Measurements from ENCODE around the gene GLUL.
"Not testable (repeated sequence)": the region's sequence is repeated elsewhere in the genome, so short reads cannot be mapped to it uniquely, and the experiment has no call there.

GLUL gene

DNA sequence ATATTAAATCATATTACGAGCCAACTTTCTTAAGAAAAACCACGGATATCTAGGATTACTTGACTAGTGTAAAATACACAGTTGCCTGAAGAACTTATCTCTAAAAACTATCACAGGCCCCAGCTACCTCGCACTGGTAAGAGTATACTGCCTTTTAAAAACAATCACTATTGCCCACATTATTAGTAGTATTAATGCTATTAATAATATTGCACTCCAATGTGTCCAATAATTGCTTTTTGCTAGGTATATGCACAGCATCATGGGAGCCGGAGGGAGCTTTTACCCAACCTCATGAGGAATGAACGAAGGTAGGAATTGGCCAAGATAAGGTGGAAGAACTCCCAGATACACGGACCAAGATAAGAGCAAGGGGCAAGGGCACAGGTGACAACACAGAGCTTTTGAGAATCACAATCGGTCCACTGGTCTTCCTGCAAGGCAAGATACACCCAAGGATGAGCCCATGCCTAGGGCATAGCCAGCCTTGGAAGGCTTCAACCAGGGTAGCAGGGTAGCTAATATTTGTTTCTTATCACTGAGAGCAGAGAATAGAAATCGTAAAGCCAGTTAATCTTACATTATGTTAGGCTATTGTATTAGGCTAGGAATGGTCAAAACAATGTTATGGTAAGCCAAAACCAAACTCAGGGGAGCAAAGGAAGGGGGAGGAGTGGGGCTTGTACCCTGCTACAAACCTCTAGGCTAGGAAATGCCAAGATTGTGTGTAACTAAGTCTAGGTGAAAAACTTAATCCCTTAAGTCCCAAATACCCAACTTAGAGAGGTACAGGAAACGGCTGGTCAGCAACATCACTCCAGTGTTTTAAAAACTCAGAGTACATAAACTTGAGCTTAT is 9.4 kb downstream of the GLUL start:
- peak overlapping the region; percentile 1 for H3K9ac ChIP-seq (ENCODE audit: low read length)
- no peak overlapping the region for H3K4me3 ChIP-seq (ENCODE audit: low read length)
- peaks cover 26% of the 10 kb centered on the region for H3K4me1 ChIP-seq (ENCODE audit: control insufficient read depth, insufficient read depth, low read length)
- no peaks in the 10 kb centered on the region for H3K9me3 ChIP-seq (ENCODE audit: control insufficient read depth, low read length)
- DNase-seq (ENCODE audit: low read depth), result peak; percentile 20
- H3K27me3 ChIP-seq (replicated peaks; ENCODE audit: control insufficient read depth, insufficient read depth, low read length), result no peaks in the 10 kb centered on the region
- peaks cover 61% of the 10 kb centered on the region for H3K36me3 ChIP-seq (ENCODE audit: control insufficient read depth, insufficient read depth, low read length, severe bottlenecking)

GRCh38 chr1:182380199-182380598 is 11.4 kb downstream of the GLUL start:
- Histone ChIP-seq H3K36me3 (ENCODE audit: control insufficient read depth, insufficient read depth, low read length, severe bottlenecking) (peaks cover 41% of the 10 kb centered on the region), H3K9me3 (ENCODE audit: control insufficient read depth, low read length) (no peaks in the 10 kb centered on the region), H3K4me3 (ENCODE audit: low read length) (no peak overlapping the region), H3K9ac (ENCODE audit: low read length) (no peak overlapping the region), H3K4me1 (ENCODE audit: control insufficient read depth, insufficient read depth, low read length) (peaks cover 7% of the 10 kb centered on the region), H3K27me3 (replicated peaks; ENCODE audit: control insufficient read depth, insufficient read depth, low read length) (no peaks in the 10 kb centered on the region)
- DNase-seq (ENCODE audit: low read depth), result no peak

GRCh38 chr1:182379781-182380180 is 11.8 kb downstream of the GLUL start:
- DNase-seq (ENCODE audit: low read depth); H3K9me3 ChIP-seq (ENCODE audit: control insufficient read depth, low read length); H3K4me3 ChIP-seq (ENCODE audit: low read length); H3K27me3 ChIP-seq (replicated peaks; ENCODE audit: control insufficient read depth, insufficient read depth, low read length); H3K4me1 ChIP-seq (ENCODE audit: control insufficient read depth, insufficient read depth, low read length); H3K9ac ChIP-seq (ENCODE audit: low read length): not testable (repeated sequence)
- H3K36me3 ChIP-seq (ENCODE audit: control insufficient read depth, insufficient read depth, low read length, severe bottlenecking), result peaks cover 36% of the 10 kb centered on the region

DNA sequence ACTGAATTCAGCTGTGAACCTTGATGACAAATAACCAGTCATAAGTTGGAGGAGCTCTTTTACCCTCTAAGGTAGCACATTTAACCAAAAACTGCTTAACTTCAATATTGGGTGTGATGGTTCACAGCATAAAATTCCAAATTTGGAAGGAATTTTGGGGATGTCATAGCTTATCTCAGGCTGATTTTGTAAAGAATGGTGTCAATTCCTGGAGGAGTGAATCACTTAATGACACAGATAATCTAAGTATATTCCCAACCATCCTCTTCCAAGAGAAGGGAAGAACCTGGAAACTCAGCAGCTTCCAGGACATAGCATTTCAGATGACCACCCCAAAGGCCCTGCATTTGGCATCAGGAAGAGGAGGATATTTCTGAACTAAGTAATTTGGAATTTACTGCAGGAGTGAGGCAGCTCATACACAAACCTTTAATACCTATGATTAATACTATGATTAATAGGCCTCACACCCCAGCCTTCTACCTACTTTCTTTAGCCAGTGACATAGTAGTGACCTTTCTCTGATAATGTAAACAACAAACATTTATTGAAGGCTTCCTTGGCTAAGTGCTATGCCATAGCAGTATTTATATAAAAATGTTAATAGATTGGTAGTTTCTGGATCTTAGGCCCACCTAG is 14.5 kb downstream of the GLUL start:
- Histone ChIP-seq H3K27me3 (replicated peaks; ENCODE audit: control insufficient read depth, insufficient read depth, low read length) (no peaks in the 10 kb centered on the region), H3K4me3 (ENCODE audit: low read length) (no peak overlapping the region), H3K9me3 (ENCODE audit: control insufficient read depth, low read length) (no peaks in the 10 kb centered on the region), H3K9ac (ENCODE audit: low read length) (no peak overlapping the region), H3K4me1 (ENCODE audit: control insufficient read depth, insufficient read depth, low read length) (peaks cover 7% of the 10 kb centered on the region), H3K36me3 (ENCODE audit: control insufficient read depth, insufficient read depth, low read length, severe bottlenecking) (peaks cover 9% of the 10 kb centered on the region)
- DNase-seq (ENCODE audit: low read depth), result no peak

DNA sequence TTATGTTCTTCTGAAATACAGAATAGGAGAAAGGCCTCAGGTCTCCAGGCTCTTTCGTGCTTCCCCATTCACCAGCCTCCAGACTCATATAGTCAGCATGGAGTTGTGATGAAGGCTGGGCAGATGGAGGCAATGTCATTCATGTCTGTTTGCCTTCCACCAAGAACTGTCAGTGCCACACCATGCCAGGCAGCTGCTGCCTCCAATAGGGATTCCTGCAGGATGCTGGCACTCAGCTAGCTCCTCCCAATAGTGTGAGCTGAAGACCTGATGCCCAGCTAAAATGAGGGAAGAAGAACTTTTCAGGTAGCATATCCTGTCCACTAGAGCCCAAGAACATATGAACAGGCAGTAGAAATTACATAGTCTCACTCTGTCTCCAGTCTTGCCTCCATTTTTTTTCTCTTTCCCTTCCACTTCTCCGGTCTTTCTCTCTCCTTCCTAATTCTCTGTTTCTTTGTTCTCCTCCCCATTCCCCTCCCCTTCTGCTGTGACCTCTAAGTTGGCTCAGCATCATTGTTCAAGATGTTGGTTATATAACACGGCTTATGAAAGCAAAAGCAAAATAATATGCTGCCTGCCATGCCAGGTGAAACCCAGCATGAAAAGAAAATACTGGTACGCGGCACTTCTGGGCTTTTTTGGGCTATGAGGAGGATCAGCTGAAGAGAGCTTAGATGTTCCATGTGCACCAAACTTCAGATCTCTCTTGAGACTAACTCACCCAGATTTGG is 17.3 kb downstream of the GLUL start:
- Histone ChIP-seq H3K9ac (ENCODE audit: low read length) (no peak overlapping the region), H3K4me3 (ENCODE audit: low read length) (no peak overlapping the region), H3K9me3 (ENCODE audit: control insufficient read depth, low read length) (no peaks in the 10 kb centered on the region), H3K36me3 (ENCODE audit: control insufficient read depth, insufficient read depth, low read length, severe bottlenecking) (no peaks in the 10 kb centered on the region), H3K4me1 (ENCODE audit: control insufficient read depth, insufficient read depth, low read length) (peaks cover 3% of the 10 kb centered on the region), H3K27me3 (replicated peaks; ENCODE audit: control insufficient read depth, insufficient read depth, low read length) (no peaks in the 10 kb centered on the region)
- no peak for DNase-seq (ENCODE audit: low read depth)

GRCh38 chr1:182370532-182370931 is 21.1 kb downstream of the GLUL start:
- H3K27me3 ChIP-seq (replicated peaks; ENCODE audit: control insufficient read depth, insufficient read depth, low read length), result no peaks in the 10 kb centered on the region
- no peaks in the 10 kb centered on the region for H3K4me1 ChIP-seq (ENCODE audit: control insufficient read depth, insufficient read depth, low read length)
- no peaks in the 10 kb centered on the region for H3K9me3 ChIP-seq (ENCODE audit: control insufficient read depth, low read length)
- DNase-seq (ENCODE audit: low read depth), result no peak
- no peak overlapping the region for H3K4me3 ChIP-seq (ENCODE audit: low read length)
- no peaks in the 10 kb centered on the region for H3K36me3 ChIP-seq (ENCODE audit: control insufficient read depth, insufficient read depth, low read length, severe bottlenecking)
- no peak overlapping the region for H3K9ac ChIP-seq (ENCODE audit: low read length)

GRCh38 chr1:182368903-182369302 is 22.7 kb downstream of the GLUL start:
- no peak overlapping the region for H3K9ac ChIP-seq (ENCODE audit: low read length)
- no peaks in the 10 kb centered on the region for H3K36me3 ChIP-seq (ENCODE audit: control insufficient read depth, insufficient read depth, low read length, severe bottlenecking)
- H3K9me3 ChIP-seq (ENCODE audit: control insufficient read depth, low read length), result no peaks in the 10 kb centered on the region
- no peaks in the 10 kb centered on the region for H3K4me1 ChIP-seq (ENCODE audit: control insufficient read depth, insufficient read depth, low read length)
- no peak overlapping the region for H3K4me3 ChIP-seq (ENCODE audit: low read length)
- DNase-seq (ENCODE audit: low read depth), result no peak
- H3K27me3 ChIP-seq (replicated peaks; ENCODE audit: control insufficient read depth, insufficient read depth, low read length), result no peaks in the 10 kb centered on the region

DNA sequence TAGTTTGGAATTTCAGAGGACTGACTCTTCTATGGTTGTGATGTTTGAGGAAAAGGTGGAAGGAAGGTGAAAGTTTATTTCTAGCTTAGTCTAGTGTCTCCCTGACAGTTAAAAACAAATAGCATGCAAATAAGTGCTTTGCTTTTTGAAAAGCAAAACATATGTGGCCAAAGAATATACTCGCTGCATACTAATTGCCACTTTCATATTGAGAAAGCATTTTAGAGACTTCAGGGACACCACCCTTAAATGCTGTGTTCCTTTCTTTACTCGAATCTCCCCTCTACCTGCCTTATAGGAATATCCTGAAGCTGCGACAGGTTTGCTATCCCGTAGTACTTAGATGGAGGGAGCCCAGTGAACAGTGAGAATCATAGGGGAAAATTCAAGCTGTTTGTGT is 23.2 kb downstream of the GLUL start:
- H3K27me3 ChIP-seq (replicated peaks; ENCODE audit: control insufficient read depth, insufficient read depth, low read length), result no peaks in the 10 kb centered on the region
- DNase-seq (ENCODE audit: low read depth), result no peak
- no peaks in the 10 kb centered on the region for H3K9me3 ChIP-seq (ENCODE audit: control insufficient read depth, low read length)
- no peak overlapping the region for H3K4me3 ChIP-seq (ENCODE audit: low read length)
- no peaks in the 10 kb centered on the region for H3K4me1 ChIP-seq (ENCODE audit: control insufficient read depth, insufficient read depth, low read length)
- no peak overlapping the region for H3K9ac ChIP-seq (ENCODE audit: low read length)
- no peaks in the 10 kb centered on the region for H3K36me3 ChIP-seq (ENCODE audit: control insufficient read depth, insufficient read depth, low read length, severe bottlenecking)

- no peak overlapping the region for H3K4me3 ChIP-seq (ENCODE audit: low read length)
- H3K4me1 ChIP-seq (ENCODE audit: control insufficient read depth, insufficient read depth, low read length), result no peaks in the 10 kb centered on the region
- DNase-seq (ENCODE audit: low read depth), result no peak
- H3K9me3 ChIP-seq (ENCODE audit: control insufficient read depth, low read length), result no peaks in the 10 kb centered on the region
- H3K36me3 ChIP-seq (ENCODE audit: control insufficient read depth, insufficient read depth, low read length, severe bottlenecking), result no peaks in the 10 kb centered on the region
- H3K27me3 ChIP-seq (replicated peaks; ENCODE audit: control insufficient read depth, insufficient read depth, low read length), result no peaks in the 10 kb centered on the region
- H3K9ac ChIP-seq (ENCODE audit: low read length), result no peak overlapping the region
These were observed 23.7 kb downstream of the GLUL start for GRCh38 chr1:182367926-182368325.

DNA sequence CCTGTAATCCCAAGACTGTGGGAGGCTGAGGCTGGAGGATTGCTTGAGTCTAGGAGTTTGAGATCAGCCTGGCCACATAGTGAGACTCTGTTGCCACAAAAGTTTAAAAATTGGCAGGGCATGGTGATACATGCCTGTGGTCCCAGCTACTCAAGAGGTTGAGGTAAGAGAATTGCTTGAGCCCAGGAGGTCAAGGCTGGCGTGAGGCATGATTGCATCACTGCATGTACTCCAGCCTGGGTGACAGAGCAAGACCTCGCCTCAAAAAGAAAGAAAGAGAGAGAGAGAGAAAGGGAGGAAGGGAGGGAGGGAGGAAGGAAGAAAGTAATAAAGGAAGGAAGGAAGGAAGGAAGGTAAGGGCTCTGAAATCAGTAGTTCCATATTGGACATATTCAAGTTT is 25.0 kb downstream of the GLUL start:
- Histone ChIP-seq H3K36me3 (ENCODE audit: control insufficient read depth, insufficient read depth, low read length, severe bottlenecking) (no peaks in the 10 kb centered on the region), H3K27me3 (replicated peaks; ENCODE audit: control insufficient read depth, insufficient read depth, low read length) (no peaks in the 10 kb centered on the region), H3K4me1 (ENCODE audit: control insufficient read depth, insufficient read depth, low read length) (no peaks in the 10 kb centered on the region), H3K9me3 (ENCODE audit: control insufficient read depth, low read length) (no peaks in the 10 kb centered on the region), H3K4me3 (ENCODE audit: low read length) (no peak overlapping the region), H3K9ac (ENCODE audit: low read length) (no peak overlapping the region)
- DNase-seq (ENCODE audit: low read depth), result no peak

- H3K4me1 ChIP-seq (ENCODE audit: control insufficient read depth, insufficient read depth, low read length), result no peaks in the 10 kb centered on the region
- H3K27me3 ChIP-seq (replicated peaks; ENCODE audit: control insufficient read depth, insufficient read depth, low read length), result no peaks in the 10 kb centered on the region
- H3K9ac ChIP-seq (ENCODE audit: low read length), result no peak overlapping the region
- no peak overlapping the region for H3K4me3 ChIP-seq (ENCODE audit: low read length)
- no peaks in the 10 kb centered on the region for H3K9me3 ChIP-seq (ENCODE audit: control insufficient read depth, low read length)
- H3K36me3 ChIP-seq (ENCODE audit: control insufficient read depth, insufficient read depth, low read length, severe bottlenecking), result no peaks in the 10 kb centered on the region
- DNase-seq (ENCODE audit: low read depth), result no peak
These were observed 31.9 kb downstream of the GLUL start for GRCh38 chr1:182359645-182360044.

Measured in adipocyte (in vitro differentiated cells).